Endothelial cell of umbilical vein (primary cell): ENCODE measurements around the gene NSFL1C.

Experiments
- EZH2 ChIP-seq: IDR thresholded peaks from 2 replicates; pipeline ENCODE4 v1.6.1; 2012; ENCODE audit warnings: borderline replicate concordance, low read depth, mild to moderate bottlenecking, moderate library complexity, low read length, inconsistent platforms; ENCODE audit not compliant: severe bottlenecking
- GATA2 ChIP-seq: IDR thresholded peaks from 2 replicates; pipeline ENCODE4 v1.7.0; 2011; ENCODE audit warnings: low read depth, mild to moderate bottlenecking, moderate library complexity, mixed read lengths, low read length; ENCODE audit not compliant: insufficient read length, insufficient read depth
- JUN ChIP-seq: IDR thresholded peaks from 2 replicates; pipeline ENCODE4 v1.6.1; 2011; ENCODE audit warnings: borderline replicate concordance, low read depth; ENCODE audit not compliant: insufficient read length, insufficient read depth
- MYC ChIP-seq: IDR thresholded peaks from one replicate; pipeline ENCODE4 v1.6.1; 2011; ENCODE audit warnings: mild to moderate bottlenecking, low read depth, low read length
- POLR2A ChIP-seq: IDR thresholded peaks from 2 replicates; pipeline ENCODE4 v1.6.1; 2012; ENCODE audit warnings: low read depth, mild to moderate bottlenecking, control low read depth, low read length
- POLR2AphosphoS5 ChIP-seq: IDR thresholded peaks from 2 replicates; pipeline ENCODE4 v1.6.1; 2012; ENCODE audit warnings: low read depth, mild to moderate bottlenecking, control low read depth, low read length, moderate library complexity; ENCODE audit not compliant: insufficient read depth
- TF ChIP-seq, protein P1 (sequence below), 2 donors: IDR thresholded peaks; 1 replicate in 1 of 2; 2 replicates in 1 of 2; pipeline ENCODE4 v1.5.1; 2011; ENCODE audit warnings: low read length in 2 of 2, mild to moderate bottlenecking in 2 of 2, moderate library complexity in 2 of 2, control low read depth in 1 of 2, inconsistent platforms in 1 of 2, low read depth in 1 of 2; ENCODE audit not compliant: insufficient read depth in 1 of 2; ENCODE audit errors: extremely low read depth in 1 of 2
- TF ChIP-seq, protein P2 (sequence below): IDR thresholded peaks from 2 replicates; pipeline ENCODE4 v1.6.1; 2011; ENCODE audit not compliant: insufficient read depth, insufficient read length

DNA sequence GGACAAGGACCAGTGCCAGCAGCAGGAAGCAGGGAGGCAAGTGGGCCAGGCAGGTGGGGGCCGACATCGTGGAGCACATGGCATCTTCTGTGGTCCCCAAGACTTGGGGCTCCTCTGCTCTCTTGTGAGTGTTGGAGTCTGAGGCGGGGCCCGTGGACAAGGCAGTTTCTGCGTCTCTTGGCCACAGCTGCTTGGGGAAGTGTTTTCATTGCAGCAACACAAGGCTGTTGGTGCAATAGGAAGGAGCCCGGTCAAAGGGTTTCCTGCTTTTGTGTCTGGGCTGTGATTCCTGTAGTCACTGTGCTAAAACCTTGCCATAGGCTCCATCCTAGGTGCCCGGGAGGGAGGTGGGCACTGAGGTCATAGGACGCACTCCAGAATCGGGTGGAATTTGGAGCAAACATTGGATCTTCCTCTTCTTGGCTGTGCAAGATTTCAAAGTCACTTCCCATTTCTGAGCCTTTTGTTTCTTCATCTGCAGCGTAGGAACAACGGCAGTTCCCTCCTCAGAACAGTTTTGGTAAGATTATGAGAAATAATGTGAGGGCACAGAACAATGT is 24.7 kb upstream of the NSFL1C start, which contains the start of gene SIRPB2:
- TF ChIP-seq, protein P1, sequence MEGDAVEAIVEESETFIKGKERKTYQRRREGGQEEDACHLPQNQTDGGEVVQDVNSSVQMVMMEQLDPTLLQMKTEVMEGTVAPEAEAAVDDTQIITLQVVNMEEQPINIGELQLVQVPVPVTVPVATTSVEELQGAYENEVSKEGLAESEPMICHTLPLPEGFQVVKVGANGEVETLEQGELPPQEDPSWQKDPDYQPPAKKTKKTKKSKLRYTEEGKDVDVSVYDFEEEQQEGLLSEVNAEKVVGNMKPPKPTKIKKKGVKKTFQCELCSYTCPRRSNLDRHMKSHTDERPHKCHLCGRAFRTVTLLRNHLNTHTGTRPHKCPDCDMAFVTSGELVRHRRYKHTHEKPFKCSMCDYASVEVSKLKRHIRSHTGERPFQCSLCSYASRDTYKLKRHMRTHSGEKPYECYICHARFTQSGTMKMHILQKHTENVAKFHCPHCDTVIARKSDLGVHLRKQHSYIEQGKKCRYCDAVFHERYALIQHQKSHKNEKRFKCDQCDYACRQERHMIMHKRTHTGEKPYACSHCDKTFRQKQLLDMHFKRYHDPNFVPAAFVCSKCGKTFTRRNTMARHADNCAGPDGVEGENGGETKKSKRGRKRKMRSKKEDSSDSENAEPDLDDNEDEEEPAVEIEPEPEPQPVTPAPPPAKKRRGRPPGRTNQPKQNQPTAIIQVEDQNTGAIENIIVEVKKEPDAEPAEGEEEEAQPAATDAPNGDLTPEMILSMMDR (IDR thresholded peaks at IDR 0.05; ENCODE audit: extremely low read depth in 1 of 2, insufficient read depth in 1 of 2, low read depth in 1 of 2, low read length in 2 of 2): no peak
- no peak for TF ChIP-seq EZH2
- peak; percentile 30 for TF ChIP-seq POLR2A
- peak; percentile 23 for TF ChIP-seq JUN
- TF ChIP-seq MYC: no peak
- TF ChIP-seq, protein P2, sequence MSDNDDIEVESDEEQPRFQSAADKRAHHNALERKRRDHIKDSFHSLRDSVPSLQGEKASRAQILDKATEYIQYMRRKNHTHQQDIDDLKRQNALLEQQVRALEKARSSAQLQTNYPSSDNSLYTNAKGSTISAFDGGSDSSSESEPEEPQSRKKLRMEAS: no peak
- peak; percentile 65 for TF ChIP-seq POLR2AphosphoS5
- TF ChIP-seq GATA2: no peak
